Stimulated activated CD4-positive, alpha-beta T cell treated with anti-CD3 and anti-CD28 coated beads, Interleukin-15, amount 100 ng/mL, for 48 hours (primary cell): ENCODE measurements around the gene ZBTB33.

Source experiments
- DNase-seq, 2 donors: peaks; one replicate each; pipeline ENCODE4 v3.0.0-alpha.2; 2020; ENCODE audit warnings: low read depth in 2 of 2

The ZBTB33 gene

GRCh38 chrX:120305531-120306141 is 55.0 kb downstream of the ZBTB33 start:
- no peak for DNase-seq

- DNase-seq = no peak
Measured at GRCh38 chrX:120306630-120307029, 56.0 kb downstream of the ZBTB33 start.
